ENCODE results near the gene PEAR1.

The PEAR1 gene

DNA sequence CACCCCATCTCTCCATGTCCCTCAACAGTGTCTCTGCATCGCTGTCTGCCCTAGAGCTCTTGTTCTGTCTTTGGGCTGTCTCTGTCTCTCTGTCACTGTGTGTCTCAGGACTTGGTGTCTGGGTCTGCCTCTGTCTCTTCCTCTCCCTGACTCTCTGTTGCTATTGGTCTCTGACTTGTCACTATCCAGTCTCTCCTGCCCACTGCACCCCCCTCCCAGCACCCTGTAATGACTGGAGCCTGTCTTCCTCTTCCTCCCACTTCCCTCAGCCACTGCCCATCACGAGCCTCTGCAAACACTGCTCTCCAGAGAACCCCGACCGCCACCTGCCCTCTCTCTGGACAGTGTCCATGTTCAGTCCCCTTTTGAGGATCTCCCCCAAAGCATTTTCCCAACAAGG, 12.1 kb downstream of the PEAR1 start:
- TF ChIP-seq, protein P1, sequence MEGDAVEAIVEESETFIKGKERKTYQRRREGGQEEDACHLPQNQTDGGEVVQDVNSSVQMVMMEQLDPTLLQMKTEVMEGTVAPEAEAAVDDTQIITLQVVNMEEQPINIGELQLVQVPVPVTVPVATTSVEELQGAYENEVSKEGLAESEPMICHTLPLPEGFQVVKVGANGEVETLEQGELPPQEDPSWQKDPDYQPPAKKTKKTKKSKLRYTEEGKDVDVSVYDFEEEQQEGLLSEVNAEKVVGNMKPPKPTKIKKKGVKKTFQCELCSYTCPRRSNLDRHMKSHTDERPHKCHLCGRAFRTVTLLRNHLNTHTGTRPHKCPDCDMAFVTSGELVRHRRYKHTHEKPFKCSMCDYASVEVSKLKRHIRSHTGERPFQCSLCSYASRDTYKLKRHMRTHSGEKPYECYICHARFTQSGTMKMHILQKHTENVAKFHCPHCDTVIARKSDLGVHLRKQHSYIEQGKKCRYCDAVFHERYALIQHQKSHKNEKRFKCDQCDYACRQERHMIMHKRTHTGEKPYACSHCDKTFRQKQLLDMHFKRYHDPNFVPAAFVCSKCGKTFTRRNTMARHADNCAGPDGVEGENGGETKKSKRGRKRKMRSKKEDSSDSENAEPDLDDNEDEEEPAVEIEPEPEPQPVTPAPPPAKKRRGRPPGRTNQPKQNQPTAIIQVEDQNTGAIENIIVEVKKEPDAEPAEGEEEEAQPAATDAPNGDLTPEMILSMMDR (IDR thresholded peaks at IDR 0.05; ENCODE audit: borderline replicate concordance, insufficient read depth, low read depth, low read length): no peak
- no peak overlapping the region for H3K4me3 ChIP-seq (ENCODE audit: low read depth, low read length)

DNA sequence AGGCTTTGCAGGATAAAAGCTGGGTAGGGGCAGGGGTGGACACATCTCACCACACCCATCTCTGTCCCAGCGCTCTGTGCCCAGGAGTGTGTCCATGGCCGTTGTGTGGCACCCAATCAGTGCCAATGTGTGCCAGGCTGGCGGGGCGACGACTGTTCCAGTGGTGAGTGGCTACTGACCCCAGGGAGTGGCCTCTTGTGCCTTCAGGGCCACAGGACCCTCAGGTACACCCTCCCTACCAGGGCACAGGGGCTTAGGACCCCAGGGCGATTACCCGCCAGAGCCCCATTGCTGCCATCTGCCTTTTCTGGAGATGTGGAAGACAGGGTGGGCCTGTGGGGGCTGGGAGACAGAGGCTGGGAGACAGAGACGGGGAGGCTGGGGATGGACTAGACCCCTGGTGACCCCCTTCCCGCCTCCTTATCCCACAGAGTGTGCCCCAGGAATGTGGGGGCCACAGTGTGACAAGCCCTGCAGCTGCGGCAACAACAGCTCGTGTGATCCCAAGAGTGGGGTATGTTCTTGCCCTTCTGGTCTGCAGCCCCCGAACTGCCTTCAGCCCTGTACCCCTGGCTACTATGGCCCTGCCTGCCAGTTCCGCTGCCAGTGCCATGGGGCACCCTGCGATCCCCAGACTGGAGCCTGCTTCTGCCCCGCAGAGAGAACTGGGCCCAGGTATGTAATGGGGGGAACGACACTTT, 12.8 kb downstream of the PEAR1 start:
- TF ChIP-seq, protein P1 (IDR thresholded peaks at IDR 0.05; ENCODE audit: borderline replicate concordance, insufficient read depth, low read depth, low read length): no peak
- no peak overlapping the region for H3K4me3 ChIP-seq (ENCODE audit: low read depth, low read length)

DNA sequence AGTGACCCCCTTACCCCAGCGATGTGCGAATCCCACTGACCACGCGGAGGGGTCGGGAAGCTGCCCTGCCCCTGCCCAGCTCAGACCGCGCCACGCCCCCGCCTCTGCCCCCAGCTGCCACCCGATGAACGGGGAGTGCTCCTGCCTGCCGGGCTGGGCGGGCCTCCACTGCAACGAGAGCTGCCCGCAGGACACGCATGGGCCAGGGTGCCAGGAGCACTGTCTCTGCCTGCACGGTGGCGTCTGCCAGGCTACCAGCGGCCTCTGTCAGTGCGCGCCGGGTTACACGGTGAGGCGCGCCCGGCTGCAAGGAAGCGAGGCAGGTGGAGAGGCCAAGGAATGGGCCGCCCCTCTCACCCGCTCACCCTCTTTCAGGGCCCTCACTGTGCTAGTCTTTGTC, 15.0 kb downstream of the PEAR1 start:
- no peak overlapping the region for H3K4me3 ChIP-seq (ENCODE audit: low read depth, low read length)
- TF ChIP-seq, protein P1 (IDR thresholded peaks at IDR 0.05; ENCODE audit: borderline replicate concordance, insufficient read depth, low read depth, low read length): no peak

DNA sequence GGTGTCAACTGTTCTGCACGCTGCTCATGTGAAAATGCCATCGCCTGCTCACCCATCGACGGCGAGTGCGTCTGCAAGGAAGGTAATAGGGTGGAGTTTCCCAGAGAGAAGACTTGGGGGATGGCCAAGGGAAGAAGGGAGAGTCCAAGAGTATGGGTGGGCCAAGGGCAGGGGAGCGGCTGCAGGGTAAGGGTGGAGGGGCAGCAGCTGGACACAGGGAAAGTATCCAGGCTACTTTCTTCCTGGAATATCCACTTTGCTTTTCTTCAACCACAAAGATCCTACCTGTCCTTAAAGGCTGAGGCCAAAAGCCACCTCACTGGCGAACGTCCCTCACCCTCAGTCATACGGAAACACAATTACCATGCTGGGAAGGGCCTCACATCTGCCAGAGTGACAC, 15.4 kb downstream of the PEAR1 start:
- TF ChIP-seq, protein P1 (IDR thresholded peaks at IDR 0.05; ENCODE audit: borderline replicate concordance, insufficient read depth, low read depth, low read length): no peak
- no peak overlapping the region for H3K4me3 ChIP-seq (ENCODE audit: low read depth, low read length)

DNA sequence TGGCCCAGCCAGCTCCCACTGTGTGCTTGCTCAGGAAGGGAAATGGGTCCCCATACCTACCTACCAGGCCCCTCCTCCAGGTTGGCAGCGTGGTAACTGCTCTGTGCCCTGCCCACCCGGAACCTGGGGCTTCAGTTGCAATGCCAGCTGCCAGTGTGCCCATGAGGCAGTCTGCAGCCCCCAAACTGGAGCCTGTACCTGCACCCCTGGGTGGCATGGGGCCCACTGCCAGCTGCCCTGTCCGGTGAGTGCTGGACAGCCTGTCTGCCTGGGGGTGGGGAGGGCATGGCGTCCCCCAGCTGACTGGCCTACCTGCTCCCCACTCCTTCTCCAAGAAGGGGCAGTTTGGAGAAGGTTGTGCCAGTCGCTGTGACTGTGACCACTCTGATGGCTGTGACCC, 16.2 kb downstream of the PEAR1 start:
- TF ChIP-seq, protein P1 (IDR thresholded peaks at IDR 0.05; ENCODE audit: borderline replicate concordance, insufficient read depth, low read depth, low read length): no peak
- no peak overlapping the region for H3K4me3 ChIP-seq (ENCODE audit: low read depth, low read length)

DNA sequence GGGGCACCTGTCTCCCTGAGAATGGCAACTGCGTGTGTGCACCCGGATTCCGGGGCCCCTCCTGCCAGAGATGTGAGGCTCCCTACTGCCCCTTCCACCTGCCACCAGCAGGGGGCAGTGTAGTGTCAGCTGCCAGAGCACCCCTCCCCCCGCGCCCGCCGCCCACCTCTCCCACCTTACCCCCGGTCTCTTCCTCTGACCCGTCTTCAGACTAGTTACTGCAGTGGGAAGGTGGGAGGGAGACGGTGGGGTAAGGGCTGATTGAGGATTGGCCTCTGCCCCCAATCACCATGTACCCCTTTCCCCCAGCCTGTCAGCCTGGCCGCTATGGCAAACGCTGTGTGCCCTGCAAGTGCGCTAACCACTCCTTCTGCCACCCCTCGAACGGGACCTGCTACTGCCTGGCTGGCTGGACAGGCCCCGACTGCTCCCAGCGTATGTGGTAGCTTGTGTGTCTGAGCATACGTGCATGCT, 16.8 kb downstream of the PEAR1 start:
- TF ChIP-seq, protein P1 (IDR thresholded peaks at IDR 0.05; ENCODE audit: borderline replicate concordance, insufficient read depth, low read depth, low read length): peak; percentile 91
- H3K4me3 ChIP-seq (ENCODE audit: low read depth, low read length): no peak overlapping the region

DNA sequence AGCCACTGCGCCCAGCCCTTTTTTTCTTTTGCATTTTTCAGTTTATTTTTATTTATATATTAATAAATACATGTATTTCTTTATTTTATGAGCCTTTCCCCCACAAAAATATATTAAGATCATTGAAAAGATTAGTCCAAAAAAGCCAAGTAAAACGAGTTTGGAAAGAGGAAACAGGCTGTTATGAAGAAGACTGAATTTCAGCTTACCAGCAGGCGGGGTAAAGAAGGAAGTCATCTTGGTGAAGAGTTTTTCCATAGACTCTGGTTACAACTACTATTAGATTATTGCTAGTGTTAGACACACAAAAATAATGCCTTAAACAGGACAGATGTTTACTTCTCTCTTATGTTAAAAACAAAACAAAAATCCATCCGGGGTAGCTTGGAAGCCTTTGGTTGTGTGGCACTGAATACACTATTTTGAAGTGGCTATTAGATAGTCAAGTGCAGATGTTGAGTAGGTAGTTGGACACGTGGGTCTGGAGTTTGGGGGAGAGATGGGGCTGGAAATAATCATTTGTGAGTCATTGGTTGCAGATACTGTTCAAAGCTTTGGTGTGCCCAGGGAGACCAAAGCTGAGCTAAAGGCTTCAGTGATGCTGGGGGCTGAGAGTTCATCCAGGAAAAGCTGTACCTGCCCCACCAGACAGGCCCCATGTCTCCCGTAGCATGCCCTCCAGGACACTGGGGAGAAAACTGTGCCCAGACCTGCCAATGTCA, 18.2 kb downstream of the PEAR1 start:
- TF ChIP-seq, protein P1 (IDR thresholded peaks at IDR 0.05; ENCODE audit: borderline replicate concordance, insufficient read depth, low read depth, low read length): no peak
- H3K4me3 ChIP-seq (ENCODE audit: low read depth, low read length): no peak overlapping the region

Data from GM12875 (cell line).